Epidermal melanocyte (primary cell): Measurements from ENCODE around the gene EMILIN1.
A peak's percentile ranks its signal among the peaks of the same experiment; 100 is the strongest.

Experiments
- DNase-seq: peaks from one replicate; pipeline ENCODE4 v3.0.0; 2011; ENCODE audit warnings: low spot score; ENCODE audit not compliant: insufficient read length

The EMILIN1 gene

DNA sequence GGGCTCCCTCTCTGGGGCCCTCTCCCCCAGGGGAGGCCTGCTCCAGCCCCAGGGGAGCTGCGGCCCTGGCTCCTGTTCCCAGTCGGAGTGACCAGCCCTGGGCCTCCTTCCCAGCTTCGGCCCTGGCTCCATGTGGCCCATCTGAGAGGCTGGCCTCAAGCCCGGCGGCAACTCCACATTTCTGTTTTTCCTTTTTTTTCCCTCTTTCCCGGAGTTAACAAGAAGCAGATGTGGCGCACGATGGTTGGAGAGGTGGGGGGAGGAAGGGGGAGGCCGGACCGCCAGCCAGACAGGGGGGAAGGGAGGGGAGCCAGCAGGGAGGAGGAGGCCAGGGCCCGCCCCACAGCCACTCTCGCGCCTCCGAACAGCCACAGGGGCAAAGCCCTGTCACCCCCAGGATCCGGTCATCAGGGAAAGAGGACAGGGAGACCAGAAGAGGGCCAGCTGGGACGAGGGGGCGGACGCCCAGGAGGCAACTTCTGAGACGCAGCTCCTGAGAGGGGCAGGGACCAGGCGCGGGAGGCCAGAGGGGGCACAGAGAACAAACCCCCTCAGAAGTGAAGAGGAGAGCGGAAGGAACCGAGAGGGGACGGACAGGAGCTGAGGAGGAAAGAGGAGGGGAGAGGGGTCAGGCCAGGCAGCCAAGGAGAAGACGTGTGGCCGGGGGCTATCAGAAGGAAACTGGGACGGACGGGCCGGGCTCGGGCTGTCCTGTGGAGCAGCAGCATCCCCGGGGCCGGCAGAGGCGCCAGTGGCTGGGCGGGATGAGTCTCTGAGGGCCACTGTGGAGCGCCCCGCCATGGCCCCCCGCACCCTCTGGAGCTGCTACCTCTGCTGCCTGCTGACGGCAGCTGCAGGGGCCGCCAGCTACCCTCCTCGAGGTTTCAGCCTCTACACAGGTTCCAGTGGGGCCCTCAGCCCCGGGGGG, at the start of gene EMILIN1:
Gene EMILIN1 (plus strand): TSS at position 349 of the 928 bp plus-strand sequence. CDS start 451 bp downstream, at position 800.
- DNase-seq = peak; percentile 68

DNA sequence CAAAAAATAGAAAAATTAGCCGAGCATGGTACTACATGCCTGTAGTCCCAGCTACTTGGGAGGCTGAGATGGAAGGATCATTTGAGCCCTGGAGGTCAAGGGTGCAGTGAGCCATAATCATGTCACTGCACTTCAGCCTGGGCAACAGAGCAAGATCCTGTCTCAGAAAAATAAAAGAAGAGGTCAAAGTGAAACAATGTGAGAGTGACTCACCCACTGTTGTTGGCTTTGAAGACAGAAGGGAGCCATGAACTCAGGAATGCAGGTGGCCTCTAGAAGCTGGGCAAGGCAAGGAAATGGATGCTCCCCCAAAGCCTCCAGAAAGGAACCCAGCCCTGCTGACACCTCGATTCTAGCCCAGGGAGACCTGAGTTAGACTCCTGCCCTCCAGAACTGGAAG, 49.4 kb upstream of the EMILIN1 start:
- DNase-seq = no peak

DNA sequence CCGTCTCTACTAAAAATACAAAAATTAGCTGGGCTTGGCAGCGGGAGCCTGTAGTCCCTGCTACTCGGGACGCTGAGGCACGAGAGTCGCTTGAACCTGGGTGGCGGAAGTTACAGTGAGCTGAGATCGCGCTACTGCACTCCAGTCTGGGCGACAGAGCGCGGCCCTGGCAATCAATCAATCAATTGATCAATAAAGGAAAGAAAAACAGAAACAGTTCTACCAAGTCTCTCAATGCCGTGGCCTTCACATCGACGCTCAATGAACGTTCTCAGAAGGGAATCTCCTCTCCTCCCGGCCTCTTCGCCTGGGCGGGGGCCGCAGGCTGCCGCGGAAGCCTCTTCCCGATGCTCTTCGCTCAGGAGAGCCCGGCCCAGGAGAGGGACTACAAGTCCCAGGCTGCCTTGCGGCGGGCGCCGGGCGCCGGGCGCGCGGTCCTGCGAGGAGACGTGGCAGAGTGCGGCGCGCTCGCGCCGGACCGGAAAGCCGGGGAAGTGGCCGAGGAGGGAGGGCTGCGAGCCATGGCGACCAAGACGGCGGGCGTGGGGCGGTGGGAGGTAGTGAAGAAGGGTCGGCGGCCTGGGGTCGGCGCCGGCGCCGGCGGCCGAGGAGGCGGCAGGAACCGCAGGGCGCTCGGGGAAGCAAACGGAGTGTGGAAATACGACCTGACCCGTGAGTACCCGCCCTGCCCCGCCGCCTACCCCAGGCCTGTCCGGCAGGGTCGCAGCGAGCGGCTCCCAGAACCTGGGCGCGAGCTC, 45.7 kb upstream of the EMILIN1 start, which contains the start of gene TMEM214:
Gene TMEM214 (plus strand): TSS at position 471 of the 758 bp plus-strand sequence. CDS start 51 bp downstream, at position 522.
- peak; percentile 98 for DNase-seq

DNA sequence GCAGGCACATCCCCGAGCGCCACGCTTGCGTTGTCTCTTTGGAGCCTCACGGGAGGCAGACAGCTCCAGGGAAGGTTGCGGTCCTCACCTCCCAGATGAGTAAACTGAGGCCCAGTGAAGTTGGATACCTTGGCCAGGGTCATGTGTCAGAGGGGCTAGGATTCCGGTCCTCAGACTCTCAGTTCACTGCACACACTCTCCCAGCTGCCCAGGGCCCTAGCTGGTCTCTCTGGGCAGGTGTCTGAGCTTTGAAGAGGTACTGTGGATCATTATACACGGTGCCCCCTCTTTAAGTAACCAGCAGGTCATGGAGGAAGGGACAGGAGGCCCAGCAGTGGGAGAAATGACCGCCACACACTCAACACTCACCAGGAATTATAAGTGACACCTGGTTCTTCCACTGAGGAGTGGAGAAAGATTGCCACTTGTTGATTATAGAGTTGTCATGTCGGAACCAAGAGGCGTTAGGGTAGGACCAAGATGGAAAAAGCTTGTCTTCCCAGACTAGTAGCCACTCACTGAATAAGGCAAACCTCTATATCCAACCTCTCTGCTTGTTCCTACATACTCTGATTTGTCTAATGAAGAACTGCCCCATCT, 45.1 kb upstream of the EMILIN1 start:
- DNase-seq = no peak

DNA sequence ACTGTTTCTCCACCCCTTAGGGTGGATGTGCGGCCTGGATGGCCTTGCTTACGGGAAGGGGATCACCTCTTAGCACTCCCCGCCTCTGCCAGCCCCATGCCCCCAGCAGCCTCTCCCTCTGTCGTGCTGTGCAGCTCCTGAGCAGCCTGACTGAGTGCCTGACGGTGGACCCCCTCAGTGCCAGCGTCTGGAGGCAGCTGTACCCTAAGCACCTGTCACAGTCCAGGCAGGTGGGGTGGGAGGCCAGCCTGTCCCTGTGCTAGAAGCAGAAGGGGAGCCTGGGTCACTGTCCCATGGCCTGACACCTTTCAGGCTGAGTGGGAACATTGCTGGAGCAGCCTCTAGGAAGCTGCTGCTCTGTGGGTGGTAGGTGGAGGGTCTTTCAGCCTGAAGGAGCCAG, 40.4 kb upstream of the EMILIN1 start:
- no peak for DNase-seq

DNA sequence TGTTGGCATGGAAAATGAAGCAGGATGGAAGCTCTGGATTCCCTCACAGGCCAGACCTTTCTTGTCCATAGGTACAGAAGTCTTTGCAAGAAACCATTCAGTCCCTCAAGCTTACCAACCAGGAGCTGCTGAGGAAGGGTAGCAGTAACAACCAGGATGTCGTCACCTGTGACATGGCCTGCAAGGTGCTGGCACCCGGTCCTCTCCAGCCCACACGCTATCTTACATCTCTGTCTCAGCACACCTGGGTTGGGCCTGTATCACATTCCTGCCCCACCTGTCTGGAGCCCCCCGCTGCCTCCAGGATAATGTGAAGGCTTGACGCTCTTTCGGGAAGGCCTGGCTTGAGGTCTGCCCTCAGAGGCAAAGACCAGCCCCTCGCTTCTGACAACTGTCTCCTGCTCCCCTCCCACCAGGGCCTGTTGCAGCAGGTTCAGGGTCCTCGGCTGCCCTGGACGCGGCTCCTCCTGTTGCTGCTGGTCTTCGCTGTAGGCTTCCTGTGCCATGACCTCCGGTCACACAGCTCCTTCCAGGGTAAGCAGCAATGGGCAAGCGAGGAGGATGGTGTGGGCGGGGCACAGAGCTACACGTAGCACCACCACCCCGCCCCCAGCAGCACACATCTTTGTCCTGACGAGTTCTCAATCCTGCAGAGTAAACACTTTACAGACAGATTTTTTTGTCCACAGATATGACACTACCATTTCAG, 39.6 kb upstream of the EMILIN1 start:
- no peak for DNase-seq

DNA sequence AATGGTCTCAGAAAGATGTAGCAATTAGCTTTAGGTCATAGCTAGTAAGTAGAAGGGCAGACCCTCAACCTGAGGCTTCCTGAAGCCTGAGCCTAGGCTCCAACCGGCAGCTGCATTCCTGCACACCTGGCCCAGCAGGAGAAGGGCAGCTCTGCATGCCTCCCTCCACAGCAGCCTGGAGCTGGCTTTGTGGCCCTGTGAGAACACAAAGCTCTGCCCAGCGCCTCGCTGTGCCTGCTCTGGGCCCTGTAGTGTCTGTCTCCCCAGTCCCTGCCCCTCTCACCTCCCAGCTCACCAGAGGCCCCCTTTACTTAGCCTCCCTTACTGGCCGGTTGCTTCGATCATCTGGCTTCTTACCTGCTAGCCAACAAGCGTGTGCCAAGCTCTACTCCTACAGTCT, 39.0 kb upstream of the EMILIN1 start:
- DNase-seq = no peak

DNA sequence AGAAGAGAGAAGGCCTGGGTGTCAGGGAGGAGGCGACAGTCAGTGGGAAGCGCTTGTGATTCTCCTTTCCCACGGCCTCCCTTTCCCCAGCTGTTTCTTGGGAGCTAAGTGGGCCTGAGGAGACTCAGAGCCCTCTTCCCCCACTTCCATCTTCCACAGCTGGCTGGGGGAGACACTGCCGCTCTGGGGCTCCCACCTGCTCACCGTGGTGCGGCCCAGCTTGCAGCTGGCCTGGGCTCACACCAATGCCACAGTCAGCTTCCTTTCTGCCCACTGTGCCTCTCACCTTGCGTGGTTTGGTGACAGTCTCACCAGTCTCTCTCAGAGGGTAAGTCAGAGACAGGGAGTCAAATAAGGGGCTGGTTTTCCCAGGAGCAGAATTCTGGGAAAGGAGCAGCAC, 38.5 kb upstream of the EMILIN1 start:
- DNase-seq = no peak

DNA sequence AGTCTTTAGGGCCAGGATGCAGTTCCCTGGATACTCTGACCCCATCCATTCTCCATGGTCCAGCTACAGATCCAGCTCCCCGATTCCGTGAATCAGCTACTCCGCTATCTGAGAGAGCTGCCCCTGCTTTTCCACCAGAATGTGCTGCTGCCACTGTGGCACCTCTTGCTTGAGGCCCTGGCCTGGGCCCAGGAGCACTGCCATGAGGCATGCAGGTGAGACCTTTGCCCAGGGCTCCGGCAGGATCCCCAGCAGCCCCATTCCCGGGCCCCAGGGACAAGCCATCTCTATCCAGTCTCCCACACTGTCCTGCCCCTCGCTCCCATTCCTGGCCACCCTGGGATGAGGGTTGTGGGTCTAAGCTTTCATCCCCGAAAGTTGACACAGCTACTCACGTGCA, 38.1 kb upstream of the EMILIN1 start:
- no peak for DNase-seq

DNA sequence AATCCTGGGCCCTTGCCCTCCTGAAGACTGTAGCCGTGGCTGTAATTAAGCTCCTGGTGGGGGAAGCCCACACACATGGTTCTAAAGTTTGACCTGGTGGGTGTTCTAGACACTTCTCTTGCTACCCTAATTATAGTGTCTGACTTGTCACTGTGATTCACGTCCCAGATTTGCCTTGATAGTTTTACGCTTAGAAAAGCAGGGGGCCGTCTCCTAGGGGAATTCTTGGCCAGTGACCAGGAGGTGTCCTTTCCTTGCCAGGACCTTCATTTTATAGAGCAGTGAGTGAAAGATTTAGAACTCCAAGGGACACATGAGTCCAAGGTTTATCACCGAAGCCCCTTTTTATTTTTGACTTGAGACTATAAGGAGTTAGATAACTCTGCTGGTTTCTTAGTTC, 36.7 kb upstream of the EMILIN1 start:
- DNase-seq = no peak

DNA sequence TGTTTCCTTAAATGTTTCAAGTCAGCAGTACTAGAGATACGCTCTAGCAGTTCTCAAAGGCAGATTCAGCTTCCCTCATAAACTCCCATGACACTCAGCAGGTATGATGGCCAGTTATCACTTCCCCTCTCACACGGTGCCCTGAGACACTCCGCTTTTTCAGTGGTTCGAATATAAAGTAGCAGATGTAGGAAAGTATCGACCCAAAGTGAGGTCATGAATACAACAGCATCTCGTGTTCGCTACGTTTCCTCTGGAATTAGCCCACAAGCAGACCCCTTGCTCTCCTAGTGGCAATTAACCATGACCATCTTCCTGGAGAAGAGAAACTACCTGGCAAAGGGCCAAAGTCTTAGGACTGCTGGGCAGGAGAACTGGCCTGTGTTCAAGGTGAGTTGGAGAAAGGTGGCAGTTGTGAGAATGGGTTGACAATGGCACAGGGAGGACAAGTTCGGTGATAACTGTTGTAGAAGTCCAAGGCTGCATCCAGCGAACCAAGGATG, 36.2 kb upstream of the EMILIN1 start:
- no peak for DNase-seq

DNA sequence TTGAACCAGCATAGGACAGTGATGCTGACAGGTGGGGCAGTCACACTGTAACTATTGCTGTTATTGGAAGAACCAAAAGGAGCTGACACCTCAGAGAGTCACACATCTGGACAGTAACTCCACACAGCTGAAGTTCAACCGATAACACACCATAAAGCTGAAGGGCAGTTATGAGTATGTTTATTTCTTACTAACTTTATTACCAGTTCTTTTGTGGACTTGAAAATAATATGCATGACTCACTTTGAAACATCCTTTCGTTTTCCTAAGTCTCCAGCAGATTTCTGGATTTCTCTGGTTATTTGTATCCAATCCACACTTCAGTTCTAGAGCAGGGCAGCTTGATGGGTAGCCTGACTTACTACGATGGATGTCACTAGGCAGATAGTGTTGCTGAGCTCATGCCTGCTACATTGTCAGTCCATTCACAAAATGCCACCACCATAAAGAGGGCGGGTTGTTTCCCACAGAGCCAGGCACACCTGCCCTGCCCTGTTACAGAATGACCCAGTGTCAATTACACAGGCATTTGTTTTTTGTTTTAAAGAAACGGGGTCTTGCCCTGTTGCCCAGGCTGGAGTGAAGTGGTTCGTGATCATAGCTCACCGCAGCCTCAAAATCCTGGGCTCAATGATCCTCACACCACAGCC, 35.3 kb upstream of the EMILIN1 start:
- no peak for DNase-seq

DNA sequence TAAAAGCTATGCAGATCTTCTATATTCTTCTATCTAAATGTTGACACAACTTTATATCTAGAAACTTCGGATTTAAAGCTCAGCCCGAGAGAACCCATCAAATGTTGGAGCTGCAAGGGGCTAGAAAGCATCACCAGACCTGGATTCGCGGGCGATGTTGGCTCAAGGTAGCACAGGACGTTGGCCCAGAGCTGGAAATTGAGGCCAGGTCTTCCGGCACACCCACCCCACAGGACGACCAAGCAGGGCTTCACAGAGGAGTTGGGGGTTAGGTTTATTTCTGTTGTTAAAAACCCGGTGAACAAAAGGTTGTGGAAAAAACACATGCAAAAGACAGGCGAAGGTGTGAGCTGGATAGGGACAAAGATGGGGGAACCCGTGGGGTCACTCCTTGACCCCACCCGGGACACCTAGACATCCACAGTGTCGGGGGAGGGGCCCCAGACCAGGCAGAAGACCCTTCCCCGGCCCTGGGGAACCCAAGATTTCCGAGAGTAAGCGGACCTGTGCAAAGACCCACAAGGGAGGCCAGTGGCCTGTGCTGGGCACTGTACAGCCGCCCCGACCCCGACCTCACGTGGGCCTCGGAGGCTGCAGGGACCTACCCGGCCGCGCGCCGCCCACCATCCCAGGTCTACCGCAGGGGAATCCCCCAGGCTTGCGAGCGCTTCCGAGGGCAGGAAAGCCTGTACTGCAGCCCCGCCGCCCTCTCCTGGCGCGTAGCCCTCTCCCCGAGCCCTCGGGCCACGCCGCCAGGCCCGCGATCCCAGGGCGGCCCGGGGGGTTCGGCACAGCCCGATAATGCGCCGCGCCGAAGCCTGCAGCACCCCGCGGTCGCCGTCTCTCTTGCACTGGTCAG, 28.8 kb upstream of the EMILIN1 start:
- DNase-seq = no peak

DNA sequence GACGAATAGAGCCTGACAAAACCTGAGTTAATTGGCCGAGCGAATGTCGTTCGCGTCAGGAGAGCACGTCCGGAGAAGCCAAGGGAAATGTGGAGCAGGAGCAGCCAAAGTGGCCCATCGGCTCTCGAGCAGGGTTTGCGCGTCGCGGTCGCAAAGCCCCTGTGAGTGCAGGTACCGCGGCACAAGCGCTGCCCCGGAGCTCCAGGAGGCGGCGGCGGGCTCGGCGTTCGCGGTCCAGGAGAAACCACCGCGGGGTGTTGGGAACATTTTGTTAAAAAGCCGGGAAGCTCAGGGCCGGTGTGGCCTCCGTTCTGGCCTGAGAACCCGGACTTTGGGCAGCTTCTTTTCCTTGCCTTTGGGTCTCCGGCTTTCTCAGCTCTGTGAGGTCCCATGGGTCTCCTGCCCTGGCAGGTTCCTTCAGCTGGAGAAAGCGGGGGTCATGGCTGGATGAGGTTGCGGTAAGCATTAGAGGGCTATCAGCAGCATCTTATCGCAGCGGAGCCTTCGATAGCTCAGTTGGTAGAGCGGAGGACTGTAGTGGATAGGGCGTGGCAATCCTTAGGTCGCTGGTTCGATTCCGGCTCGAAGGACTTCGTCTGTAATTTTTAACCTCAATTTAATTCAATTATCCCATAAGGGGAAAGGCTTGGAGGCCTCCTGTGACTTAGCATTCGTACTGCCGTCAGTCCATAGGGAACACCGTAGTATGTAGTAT, 28.0 kb upstream of the EMILIN1 start:
- peak; percentile 83 for DNase-seq

DNA sequence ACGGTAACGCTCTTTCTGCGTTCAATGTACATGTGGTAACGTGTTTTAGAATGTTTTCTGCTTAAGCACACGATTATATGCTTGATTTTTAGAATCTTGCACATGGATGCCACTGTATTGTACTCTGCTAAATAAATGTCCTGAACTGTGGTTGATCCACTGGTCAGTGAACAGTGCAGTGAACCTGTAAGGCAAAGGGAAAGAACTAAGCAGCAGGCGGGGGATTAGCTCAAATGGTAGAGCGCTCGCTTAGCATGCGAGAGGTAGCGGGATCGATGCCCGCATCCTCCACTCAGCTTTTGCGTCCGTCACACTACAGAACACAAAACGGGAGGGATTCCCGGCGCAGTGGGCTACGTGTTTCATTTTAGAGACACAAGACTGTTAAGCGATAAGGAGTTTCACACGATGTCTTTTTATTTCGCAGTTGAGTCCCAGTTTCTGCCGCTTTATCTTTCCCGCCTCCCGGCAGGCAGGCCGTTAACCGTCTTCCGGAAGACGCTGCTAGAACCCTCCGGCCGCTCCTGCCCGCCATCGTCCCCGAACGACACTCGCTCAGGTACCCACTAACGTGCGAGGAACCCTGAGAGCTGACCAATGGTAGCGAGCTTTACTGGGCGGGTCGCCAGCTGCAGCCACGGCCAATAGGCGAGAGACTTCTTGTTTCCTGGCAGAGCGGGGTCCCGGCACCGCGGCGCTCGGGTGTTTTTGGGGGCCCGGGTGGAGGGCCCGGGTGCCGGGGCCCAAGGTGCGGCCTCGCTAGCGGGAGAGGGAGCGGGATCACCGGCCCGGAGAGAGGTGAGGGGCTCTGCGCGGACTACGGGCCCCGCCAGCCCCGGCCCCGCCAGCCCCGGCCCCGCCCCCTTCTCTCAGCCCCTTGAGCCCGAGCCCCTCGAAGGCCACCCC, 27.2 kb upstream of the EMILIN1 start, which contains the start of gene AGBL5:
Gene AGBL5 (plus strand): TSS at position 673 of the 906 bp plus-strand sequence. CDS start 1,291 bp downstream, outside the sequence.
- DNase-seq = peak; percentile 98

DNA sequence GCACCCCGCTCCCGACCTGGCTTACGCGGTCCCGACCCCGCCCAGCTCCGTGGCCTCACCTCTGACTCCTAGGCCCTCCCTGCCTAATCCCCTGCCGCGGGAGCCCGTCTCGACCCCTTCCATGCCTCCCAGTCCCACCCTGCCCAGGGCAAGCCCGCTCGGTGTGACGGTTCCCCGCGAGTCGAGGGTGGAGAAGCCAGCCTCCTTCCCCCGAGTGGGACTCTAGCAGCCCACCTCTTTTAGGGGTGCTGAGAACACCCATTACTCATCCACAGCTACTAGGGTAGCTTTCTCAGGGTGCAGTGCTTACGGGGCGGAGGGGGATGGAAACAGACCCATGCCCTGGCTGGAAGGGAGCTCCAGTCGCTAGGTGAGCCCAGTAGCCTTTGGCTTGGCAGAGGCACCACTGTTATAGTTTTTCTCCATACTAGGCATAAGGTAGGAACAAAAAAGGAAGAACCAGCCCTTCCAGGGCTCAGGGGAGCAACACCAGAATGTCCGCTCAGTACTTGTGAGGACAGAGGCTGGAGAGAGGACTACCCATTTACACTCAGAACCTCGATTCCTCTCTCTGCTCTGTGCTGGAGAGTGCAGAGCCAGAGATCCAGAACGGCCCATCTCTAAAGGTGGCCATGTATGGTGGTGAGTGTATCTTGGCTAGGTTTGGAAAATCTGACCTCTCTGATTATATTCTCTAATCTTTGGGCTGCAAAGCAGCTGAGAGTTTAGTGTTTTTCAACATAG, 26.3 kb upstream of the EMILIN1 start:
- no peak for DNase-seq

DNA sequence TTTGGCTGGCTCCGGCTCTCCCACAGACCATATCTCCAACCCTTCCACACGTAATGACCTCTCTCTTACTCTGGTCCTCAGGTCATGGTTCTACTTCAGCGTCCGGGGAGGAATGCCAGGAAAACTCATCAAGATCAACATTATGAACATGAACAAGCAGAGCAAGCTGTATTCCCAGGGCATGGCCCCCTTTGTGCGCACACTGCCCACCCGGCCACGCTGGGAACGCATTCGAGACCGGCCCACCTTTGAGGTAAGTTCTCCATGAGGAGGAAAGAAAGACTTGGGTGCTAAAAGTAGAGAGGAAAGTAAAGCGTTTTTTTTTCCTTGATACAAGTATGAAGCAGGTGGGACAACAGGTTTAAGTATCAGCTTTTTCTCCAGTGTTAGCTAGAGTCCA, 25.1 kb upstream of the EMILIN1 start:
- DNase-seq = no peak
